K562 (cell line): ENCODE data around the gene PDCD1LG2. TPM values are rescaled to one million over a fixed set of nuclear protein-coding genes. Genes with fewer than 3 reads are reported as not detected.

Experiments used
- ATAC-seq: fragments of 200-7000 bp; cut with Tn5 transposase; 3 replicates; pipeline ENCODE4 v1.9.1; 2020; ENCODE audit warnings: moderate library complexity
- BruUV-seq: library from RNA; stranded (reverse); fragments of 400-500 nt; replicated peaks from 2 replicates; lab custom pipeline; 2021; lab: Mats Ljungman, UMichigan
- CTCF ChIA-PET: fragments of 300-600 bp; formaldehyde crosslinking; extraction: SDS; loops from one replicate; lab custom pipeline; 2021; ENCODE audit warnings: low intra/inter-chr PET ratio; lab: Yijun Ruan, JAX
- POLR2A ChIA-PET: fragments of 300-600, 350-650 bp; sonication (Branson Sonifier 250); formaldehyde crosslinking; extraction: SDS; loops from one replicate; lab custom pipeline; 2021; ENCODE audit warnings: antibody characterized with exemption, inconsistent platforms; lab: Yijun Ruan, JAX
- DNase-seq, 4 experiments: peaks; one replicate each; pipeline versions ENCODE4 v3.0.0 to v3.0.0-alpha.2; 2011 to 2018; ENCODE audit warnings: low spot score in 3 of 4, mixed read lengths in 3 of 4; ENCODE audit errors: extremely low read depth in 1 of 4
- FAIRE-seq: peaks from 2 replicates; lab custom pipeline; 2011; peaks lifted over from hg19 to GRCh38; lab: Jason Lieb, UNC
- H2AFZ ChIP-seq: 2 replicates; pipeline ENCODE4 v1.6.0; 2011; ENCODE audit warnings: low read depth, low read length, control low read depth, inconsistent platforms
- H3K27ac ChIP-seq: fragments of 200-600 bp; 3 replicates; pipeline ENCODE4 v1.8.0; 2011; ENCODE audit warnings: low read depth, mild to moderate bottlenecking, control low read depth, inconsistent platforms, low read length, moderate library complexity, mixed read lengths; ENCODE audit errors: extremely low read depth
- H3K27me3 ChIP-seq, 2 experiments: fragments of 300-600 bp in 1 of 2; 2 replicates in 1 of 2; 3 replicates in 1 of 2; pipeline versions ENCODE4 v1.6.0 to v1.8.0; 2011; ENCODE audit warnings: inconsistent platforms in 2 of 2, low read length in 2 of 2, mild to moderate bottlenecking in 1 of 2, mixed read lengths in 1 of 2, moderate library complexity in 1 of 2; ENCODE audit not compliant: control insufficient read depth in 2 of 2, insufficient read depth in 2 of 2
- H3K36me3 ChIP-seq: fragments of 300-600 bp; 3 replicates; pipeline ENCODE4 v1.8.0; 2011; ENCODE audit warnings: mild to moderate bottlenecking, low read length, inconsistent platforms; ENCODE audit not compliant: control insufficient read depth, insufficient read depth
- H3K4me1 ChIP-seq, 2 experiments: fragments of 200-600 bp in 1 of 2; replicated peaks in 1 of 2; 2 replicates in 1 of 2; 3 replicates in 1 of 2; pipeline versions ENCODE4 v1.5.1 to v1.8.0; 2011; ENCODE audit warnings: inconsistent platforms in 2 of 2, low read length in 2 of 2, mild to moderate bottlenecking in 1 of 2, mixed read lengths in 1 of 2, moderate library complexity in 1 of 2; ENCODE audit not compliant: control insufficient read depth in 2 of 2, insufficient read depth in 2 of 2
- H3K4me2 ChIP-seq: 2 replicates; pipeline ENCODE4 v1.6.1; 2011; ENCODE audit warnings: low read length, control low read depth, inconsistent platforms, mixed read lengths; ENCODE audit not compliant: insufficient read depth
- H3K4me3 ChIP-seq: fragments of 200-600 bp; sonication (generic), shearing (Covaris generic); 2 replicates; pipeline ENCODE4 v1.5.1; 2016; ENCODE audit warnings: control low read depth, inconsistent platforms
- H3K79me2 ChIP-seq: fragments of 200-600 bp; 3 replicates; pipeline ENCODE4 v1.8.0; 2011; ENCODE audit warnings: low read length, inconsistent platforms; ENCODE audit not compliant: control insufficient read depth, insufficient read depth
- H3K9ac ChIP-seq, 2 experiments: 2 replicates each; pipeline versions ENCODE4 v1.6.0 to v1.6.1; 2011; ENCODE audit warnings: low read depth in 2 of 2, low read length in 2 of 2, control low read depth in 1 of 2, inconsistent platforms in 1 of 2, mild to moderate bottlenecking in 1 of 2, mixed read lengths in 1 of 2; ENCODE audit not compliant: insufficient read depth in 1 of 2
- H3K9me1 ChIP-seq: one replicate; pipeline ENCODE4 v1.6.0; 2011; ENCODE audit warnings: inconsistent platforms, mild to moderate bottlenecking, low read length, moderate library complexity; ENCODE audit not compliant: control insufficient read depth, insufficient read depth
- H3K9me3 ChIP-seq: replicated peaks from 2 replicates; pipeline ENCODE4 v1.5.1; 2011; ENCODE audit warnings: low read depth, low read length, inconsistent platforms; ENCODE audit not compliant: control insufficient read depth, insufficient read depth
- H4K20me1 ChIP-seq: replicated peaks from 2 replicates; pipeline ENCODE4 v1.6.1; 2011; ENCODE audit warnings: low read length, inconsistent platforms, mixed read lengths; ENCODE audit not compliant: control insufficient read depth, insufficient read depth
- ATF4 ChIP-seq: fragments of 450-650 bp; formaldehyde crosslinking; IDR thresholded peaks from 2 replicates; pipeline ENCODE4 v1.4.0; 2022; ENCODE audit warnings: mild to moderate bottlenecking, moderate library complexity
- BCOR ChIP-seq: fragments of 450-650 bp; IDR thresholded peaks from 2 replicates; pipeline ENCODE4 v1.6.1; 2016
- BHLHE40 ChIP-seq: IDR thresholded peaks from 2 replicates; pipeline ENCODE4 v1.6.1; 2011; ENCODE audit warnings: low read length, improper control_type of control experiment
- BMI1 ChIP-seq: fragments of 150-350 bp; IDR thresholded peaks from 2 replicates; pipeline ENCODE4 v1.6.1; 2014; ENCODE audit warnings: low read length
- CHD4 ChIP-seq: fragments of 200-600 bp; sonication (generic); IDR thresholded peaks from 3 replicates; pipeline ENCODE4 v1.6.1; 2012; ENCODE audit warnings: low read depth, mild to moderate bottlenecking, mixed read lengths, low read length, inconsistent platforms; ENCODE audit not compliant: insufficient read depth, insufficient replicate concordance, poor library complexity, severe bottlenecking
- DACH1 ChIP-seq: fragments of 450-650 bp; IDR thresholded peaks from 2 replicates; pipeline ENCODE4 v1.6.1; 2018; ENCODE audit not compliant: partially characterized antibody
- GTF2F1 ChIP-seq: IDR thresholded peaks from 2 replicates; pipeline ENCODE4 v1.6.1; 2011; ENCODE audit warnings: low read depth, low read length, improper control_type of control experiment
- ILF3 ChIP-seq: fragments of 450-650 bp; IDR thresholded peaks from 2 replicates; pipeline ENCODE4 v1.6.1; 2018; ENCODE audit warnings: antibody characterized with exemption, mild to moderate bottlenecking, moderate library complexity, borderline replicate concordance
- MAFF ChIP-seq: IDR thresholded peaks from 2 replicates; pipeline ENCODE4 v1.6.1; 2012; ENCODE audit warnings: low read length, improper control_type of control experiment
- MAFK ChIP-seq: IDR thresholded peaks from 2 replicates; pipeline ENCODE4 v1.6.1; 2011; ENCODE audit warnings: low read length, improper control_type of control experiment
- MAX ChIP-seq: sonication (generic); formaldehyde crosslinking; IDR thresholded peaks from 2 replicates; pipeline ENCODE4 v1.9.0; 2022; ENCODE audit warnings: mild to moderate bottlenecking, missing genetic modification reagents
- NFYB ChIP-seq: IDR thresholded peaks from 2 replicates; pipeline ENCODE4 v1.6.1; 2011; ENCODE audit warnings: mild to moderate bottlenecking, moderate library complexity; ENCODE audit not compliant: insufficient read length; ENCODE audit errors: extremely low read depth
- PPARD ChIP-seq: fragments of 250-450 bp; sonication (Bioruptor Pico); IDR thresholded peaks from 2 replicates; pipeline ENCODE4 v1.8.0; 2022; ENCODE audit warnings: inconsistent platforms, mild to moderate bottlenecking, moderate library complexity
- PURB ChIP-seq: sonication (generic); formaldehyde crosslinking; IDR thresholded peaks from 2 replicates; pipeline ENCODE4 v1.9.0; 2021; ENCODE audit warnings: low read depth, mild to moderate bottlenecking, missing genetic modification reagents
- SP2 ChIP-seq: IDR thresholded peaks from 2 replicates; pipeline ENCODE4 v1.6.1; 2011; ENCODE audit warnings: mild to moderate bottlenecking, low read depth, low read length, moderate library complexity; ENCODE audit not compliant: poor library complexity, severe bottlenecking; ENCODE audit errors: extremely low read depth
- STAT6 ChIP-seq: sonication (generic); formaldehyde crosslinking; IDR thresholded peaks from 2 replicates; pipeline ENCODE4 v1.8.1; 2023; ENCODE audit warnings: mild to moderate bottlenecking, missing genetic modification reagents
- THRAP3 ChIP-seq: fragments of 450-650 bp; IDR thresholded peaks from 2 replicates; pipeline ENCODE4 v1.6.1; 2016; ENCODE audit warnings: mild to moderate bottlenecking, inconsistent platforms, borderline replicate concordance
- ZNF316 ChIP-seq: fragments of 450-650 bp; IDR thresholded peaks from 2 replicates; pipeline ENCODE4 v1.6.1; 2016
- ZNF785 ChIP-seq: fragments of 250-450 bp; sonication (Bioruptor Pico); IDR thresholded peaks from 2 replicates; pipeline ENCODE4 v1.4.0; 2020; ENCODE audit warnings: mild to moderate bottlenecking
- WGBS: fragments of 100-300 bp; shearing (Covaris generic); methylation state at CpG from one replicate; pipeline ENCODE4 v1.1.6; 2016; ENCODE audit warnings: low coverage, mixed read lengths; ENCODE audit not compliant: insufficient coverage; ENCODE audit errors: missing lambda C conversion rate; 5-methylcytosine and 5-hydroxymethylcytosine counted together
- in situ Hi-C: fragments of 300-500 bp; cut with MboI; formaldehyde crosslinking; loops from 4 replicates; pipeline ENCODE4 v1.15.0; 2018; ENCODE audit warnings: inconsistent platforms, mixed read lengths
- intact Hi-C: fragments of 100-400 bp; cut with micrococcal nuclease; formaldehyde crosslinking; loops from 2 replicates; pipeline ENCODE4 v1.14.2; 2022
- polyA plus RNA-seq, 8 experiments: library from polyadenylated mRNA; depleted of rRNA in 4 of 8; stranded (reverse) in 5 of 8; unstranded in 3 of 8; fragments of >200 nt; fragmentation: Nextera tagmentation in 2 of 8; fragmentation: Illumina TruSeq in 1 of 8; extraction: Ambion mirVana in 2 of 8; extraction: Trizol in 1 of 8; gene quantifications; 2 replicates each; pipeline versions ENCODE4 v1.2.1 to v1.2.3, GENCODE V29; 2011 to 2014; ENCODE audit warnings: inconsistent platforms in 1 of 8, missing spikeins in 1 of 8
- total RNA-seq, 7 experiments: library from RNA; depleted of rRNA in 6 of 7; stranded (reverse); fragments of >200 nt in 6 of 7; fragmentation: Illumina TruSeq in 2 of 7; extraction: Trizol in 2 of 7; gene quantifications; 2 replicates each; pipeline versions ENCODE4 v1.2.1 to v1.2.3, GENCODE V29; 2011 to 2021; ENCODE audit warnings: low replicate concordance in 1 of 7

Gene PDCD1LG2
- total and polyA plus RNA-seq, 9 of the 15 experiments (the other 6 are each of a cell fraction or from before 2014, with no cell fraction given) = not detected

GRCh38 chr9:5556101-5556705, 45.9 kb downstream of the PDCD1LG2 start:
- H3K27ac ChIP-seq = no peak overlapping the region
- 5% methylated on average over 5 of the region's 5 CpGs for WGBS
- H3K27me3 ChIP-seq = no peaks in the 10 kb centered on the region
- ChIA-PET POLR2A (no interaction called here), CTCF (no interaction called here)
- H4K20me1 ChIP-seq = no peaks in the 10 kb centered on the region
- no peak overlapping the region for H3K9ac ChIP-seq
- ATAC-seq = no peak
- no peak for FAIRE-seq
- no peak overlapping the region for H3K4me3 ChIP-seq
- no peak overlapping the region for H3K4me2 ChIP-seq
- H3K79me2 ChIP-seq = no peaks in the 10 kb centered on the region
- BruUV-seq = no TSS peak
- intact Hi-C loops = no loop called here
- no peaks in the 10 kb centered on the region for H3K36me3 ChIP-seq
- in situ Hi-C loops = no loop called here
- no peaks in the 10 kb centered on the region for H3K4me1 ChIP-seq
- DNase-seq = no peak
- no peaks in the 10 kb centered on the region for H3K9me3 ChIP-seq
- no peak overlapping the region for H2AFZ ChIP-seq
- no peaks in the 10 kb centered on the region for H3K9me1 ChIP-seq
- TF ChIP-seq NFYB (no peak), PPARD (CRISPR knock-in tag) (no peak), ILF3 (no peak), MAFK (peak; percentile 82), BCOR (no peak), PURB (CRISPR knock-in tag) (no peak), MAX (CRISPR knock-in tag) (no peak), ATF4 (CRISPR knock-in tag) (no peak), ZNF316 (peak; percentile 75), THRAP3 (no peak), BMI1 (no peak), GTF2F1 (no peak), MAFF (peak; percentile 65), SP2 (no peak), DACH1 (no peak), STAT6 (CRISPR knock-in tag) (no peak), CHD4 (no peak), BHLHE40 (no peak), ZNF785 (CRISPR knock-in tag) (no peak)
